Keratinocyte (primary cell): Measurements from ENCODE around the gene ATP13A5.

Experiments
- EZH2 ChIP-seq: IDR thresholded peaks from one replicate; pipeline ENCODE4 v1.6.1; 2012; ENCODE audit warnings: inconsistent platforms, mild to moderate bottlenecking, low read length, moderate library complexity
- TF ChIP-seq, protein P1 (sequence below), 3 experiments: IDR thresholded peaks in 1 of 3; conservative IDR thresholded peaks in 1 of 3; optimal IDR thresholded peaks in 1 of 3; 2 replicates in 2 of 3; 3 replicates in 1 of 3; pipeline versions ENCODE3 to v1.5.1; 2011; ENCODE audit warnings: low read length in 3 of 3, mild to moderate bottlenecking in 3 of 3, moderate library complexity in 2 of 3, control low read depth in 1 of 3, inconsistent platforms in 1 of 3; ENCODE audit not compliant: insufficient read depth in 2 of 3; ENCODE audit errors: extremely low read depth in 1 of 3

DNA sequence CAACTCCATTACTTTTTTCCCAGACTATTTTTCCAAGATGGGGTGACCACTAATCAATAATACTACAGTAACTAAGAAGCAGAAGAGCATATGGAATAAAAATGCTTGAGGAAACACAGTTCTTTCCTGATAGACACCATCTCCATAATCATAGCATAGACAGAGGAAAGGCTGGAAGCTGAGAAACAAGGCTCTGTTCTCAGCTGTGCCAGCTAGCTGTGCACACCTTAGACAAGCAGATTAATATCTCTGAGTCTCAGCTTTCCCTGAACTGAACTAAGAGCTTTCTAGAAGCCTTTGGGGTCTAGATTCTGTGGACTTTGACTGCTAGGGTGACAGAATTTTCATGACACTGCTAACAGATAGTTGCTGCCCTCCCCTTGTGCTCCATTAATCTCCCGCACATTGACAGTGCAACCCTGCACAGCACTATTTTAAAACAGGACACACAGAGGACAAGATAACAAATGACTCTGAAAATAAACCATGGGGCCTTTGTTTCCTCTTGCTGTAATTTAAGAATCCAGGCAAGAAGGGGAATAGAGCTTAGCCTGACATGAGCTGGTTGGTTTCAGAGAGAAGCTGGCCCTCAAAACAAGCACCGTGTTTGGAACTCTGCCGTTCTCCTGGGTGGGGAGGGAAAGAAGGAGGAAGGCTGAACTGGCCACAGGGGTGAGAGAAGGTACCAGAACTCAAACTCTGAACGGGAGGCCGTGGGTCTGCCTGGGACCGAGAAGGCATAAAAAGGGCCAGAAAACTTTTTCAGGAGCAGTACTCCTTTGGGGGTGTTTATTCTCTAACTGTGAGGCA, 67.4 kb downstream of the ATP13A5 start:
- no peak for TF ChIP-seq EZH2
- TF ChIP-seq, protein P1, sequence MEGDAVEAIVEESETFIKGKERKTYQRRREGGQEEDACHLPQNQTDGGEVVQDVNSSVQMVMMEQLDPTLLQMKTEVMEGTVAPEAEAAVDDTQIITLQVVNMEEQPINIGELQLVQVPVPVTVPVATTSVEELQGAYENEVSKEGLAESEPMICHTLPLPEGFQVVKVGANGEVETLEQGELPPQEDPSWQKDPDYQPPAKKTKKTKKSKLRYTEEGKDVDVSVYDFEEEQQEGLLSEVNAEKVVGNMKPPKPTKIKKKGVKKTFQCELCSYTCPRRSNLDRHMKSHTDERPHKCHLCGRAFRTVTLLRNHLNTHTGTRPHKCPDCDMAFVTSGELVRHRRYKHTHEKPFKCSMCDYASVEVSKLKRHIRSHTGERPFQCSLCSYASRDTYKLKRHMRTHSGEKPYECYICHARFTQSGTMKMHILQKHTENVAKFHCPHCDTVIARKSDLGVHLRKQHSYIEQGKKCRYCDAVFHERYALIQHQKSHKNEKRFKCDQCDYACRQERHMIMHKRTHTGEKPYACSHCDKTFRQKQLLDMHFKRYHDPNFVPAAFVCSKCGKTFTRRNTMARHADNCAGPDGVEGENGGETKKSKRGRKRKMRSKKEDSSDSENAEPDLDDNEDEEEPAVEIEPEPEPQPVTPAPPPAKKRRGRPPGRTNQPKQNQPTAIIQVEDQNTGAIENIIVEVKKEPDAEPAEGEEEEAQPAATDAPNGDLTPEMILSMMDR (optimal IDR thresholded peaks at IDR 0.05 in 1 of 3, IDR thresholded peaks at IDR 0.05 in 1 of 3, conservative IDR thresholded peaks at IDR 0.05 in 1 of 3; ENCODE audit: extremely low read depth in 1 of 3, insufficient read depth in 2 of 3, low read length in 3 of 3): no peak
